ENCODE data around the gene TAF5L.
A peak's percentile ranks its signal among the peaks of the same experiment; 100 is the strongest.

TAF5L gene

GRCh38 chr1:229642376-229642775, 16.5 kb upstream of the TAF5L start:
- Mint-ChIP-seq H3K4me1 (peaks cover 8% of the 10 kb centered on the region), H3K27me3 (ENCODE audit: low read depth, poor library complexity) (no peaks in the 10 kb centered on the region), H3K9me3 (no peaks in the 10 kb centered on the region), H3K36me3 (ENCODE audit: low read depth) (peaks cover 56% of the 10 kb centered on the region), H3K27ac (peak overlapping the region; percentile 39), H3K4me3 (no peak overlapping the region)
- no peak for DNase-seq
- no peak for TF ChIP-seq CTCF (IDR thresholded peaks at IDR 0.05)

- H3K27ac Mint-ChIP-seq, result no peak overlapping the region
Measured at GRCh38 chr1:229641306-229641705, 15.4 kb upstream of the TAF5L start.

GRCh38 chr1:229640455-229640854, 14.5 kb upstream of the TAF5L start:
- H3K27ac Mint-ChIP-seq, result no peak overlapping the region
- no peak for TF ChIP-seq CTCF (IDR thresholded peaks at IDR 0.05)
- peaks cover 55% of the 10 kb centered on the region for H3K36me3 Mint-ChIP-seq (ENCODE audit: low read depth)
- H3K4me3 Mint-ChIP-seq, result no peak overlapping the region
- no peak for DNase-seq
- H3K27me3 Mint-ChIP-seq (ENCODE audit: low read depth, poor library complexity), result peaks cover 2% of the 10 kb centered on the region
- H3K9me3 Mint-ChIP-seq, result no peaks in the 10 kb centered on the region
- H3K4me1 Mint-ChIP-seq, result peaks cover 5% of the 10 kb centered on the region

More at GRCh38 chr1:229641306-229641705, 15.4 kb upstream of the TAF5L start:
- DNase-seq, result no peak
- peaks cover 8% of the 10 kb centered on the region for H3K4me1 Mint-ChIP-seq
- peaks cover 56% of the 10 kb centered on the region for H3K36me3 Mint-ChIP-seq (ENCODE audit: low read depth)
- no peak for TF ChIP-seq CTCF (IDR thresholded peaks at IDR 0.05)
- no peaks in the 10 kb centered on the region for H3K27me3 Mint-ChIP-seq (ENCODE audit: low read depth, poor library complexity)
- H3K9me3 Mint-ChIP-seq, result no peaks in the 10 kb centered on the region
- no peak overlapping the region for H3K4me3 Mint-ChIP-seq

GRCh38 chr1:229637746-229638145, 11.8 kb upstream of the TAF5L start:
- Mint-ChIP-seq H3K36me3 (ENCODE audit: low read depth) (peaks cover 50% of the 10 kb centered on the region), H3K4me1 (no peaks in the 10 kb centered on the region), H3K27me3 (ENCODE audit: low read depth, poor library complexity) (peaks cover 2% of the 10 kb centered on the region), H3K9me3 (no peaks in the 10 kb centered on the region), H3K27ac (no peak overlapping the region), H3K4me3 (no peak overlapping the region)
- DNase-seq, result no peak
- TF ChIP-seq CTCF (IDR thresholded peaks at IDR 0.05), result no peak

GRCh38 chr1:229636042-229636441, 10.1 kb upstream of the TAF5L start:
- peaks cover 50% of the 10 kb centered on the region for H3K36me3 Mint-ChIP-seq (ENCODE audit: low read depth)
- no peaks in the 10 kb centered on the region for H3K4me1 Mint-ChIP-seq
- DNase-seq, result no peak
- no peaks in the 10 kb centered on the region for H3K9me3 Mint-ChIP-seq
- TF ChIP-seq CTCF (IDR thresholded peaks at IDR 0.05), result no peak
- H3K4me3 Mint-ChIP-seq, result no peak overlapping the region
- no peak overlapping the region for H3K27ac Mint-ChIP-seq
- peaks cover 2% of the 10 kb centered on the region for H3K27me3 Mint-ChIP-seq (ENCODE audit: low read depth, poor library complexity)

- peaks cover 2% of the 10 kb centered on the region for H3K27me3 Mint-ChIP-seq (ENCODE audit: low read depth, poor library complexity)
- H3K4me3 Mint-ChIP-seq, result no peak overlapping the region
- no peak overlapping the region for H3K27ac Mint-ChIP-seq
- no peaks in the 10 kb centered on the region for H3K9me3 Mint-ChIP-seq
- peaks cover 39% of the 10 kb centered on the region for H3K36me3 Mint-ChIP-seq (ENCODE audit: low read depth)
- no peak for TF ChIP-seq CTCF (IDR thresholded peaks at IDR 0.05)
- no peak for DNase-seq
- H3K4me1 Mint-ChIP-seq, result peaks cover 8% of the 10 kb centered on the region
Measured at GRCh38 chr1:229631966-229632365, 6.0 kb upstream of the TAF5L start.
